NCI-H1105 (cell line): Measurements from ENCODE around the gene TRMT1L.
A peak's percentile ranks its signal among the peaks of the same experiment; 100 is the strongest.

Experiments used
- DNase-seq: peaks from one replicate; lab custom pipeline; 2025; lab: John Stamatoyannopoulos, UW

TRMT1L gene

DNA sequence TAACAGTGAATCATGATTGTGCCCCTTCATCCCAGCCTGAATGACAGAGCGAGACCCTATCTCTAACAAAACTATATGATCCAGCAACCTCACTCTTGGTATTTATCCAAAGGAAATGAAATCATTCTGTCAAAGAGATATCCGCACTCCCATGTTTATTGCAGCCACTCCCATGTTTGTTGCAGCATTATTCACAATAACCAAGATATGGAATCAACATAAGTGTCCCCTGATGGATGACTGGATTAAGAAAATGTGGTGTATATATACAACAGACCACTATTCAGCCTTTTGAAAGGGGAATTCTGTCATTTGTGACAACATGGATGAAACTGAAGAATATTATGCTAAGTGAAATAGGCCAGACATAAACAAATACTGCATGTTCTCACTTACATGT is 44.4 kb downstream of the TRMT1L start:
- DNase-seq = no peak

DNA sequence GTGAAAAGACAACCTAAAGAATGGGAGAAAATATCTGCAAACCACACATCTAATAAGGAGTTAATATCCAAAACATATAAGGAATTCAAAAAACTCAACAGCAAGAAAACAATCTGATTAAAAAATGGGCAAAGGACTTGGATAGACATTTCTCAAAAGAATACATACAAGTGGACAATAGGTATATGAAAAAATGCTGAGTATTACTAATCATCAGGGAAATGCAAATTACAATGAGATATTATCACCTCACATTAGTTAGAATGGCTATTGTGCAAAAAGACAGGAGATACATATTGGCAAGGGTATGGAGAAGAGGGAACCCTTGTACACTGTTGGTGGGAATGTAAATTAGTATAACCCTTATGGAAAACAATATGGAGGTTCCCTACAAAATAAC is 44.9 kb downstream of the TRMT1L start:
- DNase-seq = no peak

DNA sequence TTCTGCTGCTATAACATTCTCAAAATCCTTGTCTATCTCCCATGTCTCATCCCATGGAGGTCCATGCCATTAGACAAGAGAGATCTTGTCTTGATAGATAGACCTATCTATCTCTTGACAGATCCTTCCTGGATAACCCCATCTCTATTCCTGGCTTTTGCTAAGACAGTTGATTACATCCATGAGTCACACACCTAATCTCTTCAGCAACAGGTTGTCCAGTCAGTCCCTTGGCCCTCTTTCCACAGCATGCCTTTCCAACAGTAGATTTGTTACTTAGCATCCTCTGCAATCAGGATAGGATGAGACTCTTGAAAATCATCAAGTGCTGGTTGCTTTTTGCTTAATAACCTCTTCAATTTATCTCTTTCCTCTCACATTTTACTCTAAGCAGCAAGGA is 46.6 kb downstream of the TRMT1L start:
- DNase-seq = no peak

DNA sequence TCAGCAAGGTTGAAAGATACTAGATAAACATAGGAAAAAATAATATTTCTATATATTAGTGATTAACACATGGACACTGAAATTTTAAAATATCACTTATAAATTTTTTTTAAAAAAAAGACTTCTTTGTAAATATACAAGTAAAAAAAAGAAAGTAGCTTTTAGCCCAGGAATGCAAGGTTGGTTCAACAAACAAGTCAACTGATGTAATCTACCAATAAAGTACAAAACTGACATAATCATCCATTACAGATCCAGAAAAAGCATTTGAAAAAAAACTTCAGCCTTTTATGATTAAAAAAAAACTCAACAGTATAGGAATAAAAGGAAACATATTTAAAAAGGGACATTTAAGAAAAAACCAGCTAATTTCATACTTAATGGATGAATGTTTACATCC is 48.4 kb downstream of the TRMT1L start:
- DNase-seq = no peak

DNA sequence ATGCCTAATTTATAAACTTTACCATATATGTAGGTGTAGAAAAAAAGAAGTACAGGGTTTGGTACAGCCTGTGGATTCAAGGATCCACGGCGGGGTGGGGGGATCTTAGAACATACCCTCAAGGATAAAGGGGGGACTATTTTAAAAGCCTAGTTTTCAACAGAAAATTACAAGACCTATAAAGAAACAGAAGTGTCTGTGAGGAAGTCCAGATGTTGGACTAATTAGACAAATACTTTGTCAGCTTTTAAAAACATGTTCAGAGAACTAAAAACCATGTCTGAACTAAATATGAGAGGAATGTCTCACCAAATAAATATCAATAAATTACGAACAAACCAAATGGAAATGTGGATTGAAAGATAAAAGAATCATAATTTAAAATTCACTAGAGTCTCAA is 51.6 kb downstream of the TRMT1L start:
- DNase-seq = no peak

DNA sequence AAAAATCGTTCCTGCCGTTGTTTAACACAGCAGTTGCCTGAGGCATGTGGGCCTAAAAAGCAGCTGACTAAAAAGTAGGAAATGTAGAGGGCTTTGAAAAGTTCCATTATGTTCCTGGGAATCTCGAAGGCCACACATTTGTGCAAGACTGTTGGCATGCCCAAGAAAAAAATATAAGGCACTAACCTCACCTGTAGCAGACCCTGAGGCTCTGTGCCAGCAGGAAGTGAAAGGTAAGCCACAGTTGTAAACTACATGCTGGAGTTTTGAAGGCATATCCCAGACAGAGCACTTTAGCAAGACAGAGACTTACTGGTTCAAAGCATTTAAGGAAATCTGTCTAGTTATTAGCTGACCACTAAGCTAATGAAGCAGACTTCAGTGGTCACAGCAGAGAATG is 52.7 kb downstream of the TRMT1L start:
- DNase-seq = no peak

DNA sequence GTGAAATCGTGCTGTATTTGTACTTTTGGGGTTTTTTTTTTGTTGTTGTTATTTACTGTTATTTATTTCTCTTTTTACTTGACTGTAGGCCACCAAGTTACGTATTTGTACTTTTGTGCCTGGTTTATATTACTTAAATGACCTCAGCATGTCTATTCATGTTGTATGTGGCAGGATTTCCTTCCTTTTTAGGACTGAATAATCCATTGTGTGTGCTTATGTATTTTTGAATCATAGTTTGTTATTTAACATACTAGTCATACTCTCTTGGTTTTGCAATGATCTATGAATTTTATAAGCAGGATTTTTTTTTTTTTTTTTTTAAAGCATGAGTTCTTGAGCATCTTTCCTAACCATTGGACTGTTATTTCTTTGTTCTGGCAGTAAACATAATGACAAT is 60.2 kb downstream of the TRMT1L start:
- no peak for DNase-seq

DNA sequence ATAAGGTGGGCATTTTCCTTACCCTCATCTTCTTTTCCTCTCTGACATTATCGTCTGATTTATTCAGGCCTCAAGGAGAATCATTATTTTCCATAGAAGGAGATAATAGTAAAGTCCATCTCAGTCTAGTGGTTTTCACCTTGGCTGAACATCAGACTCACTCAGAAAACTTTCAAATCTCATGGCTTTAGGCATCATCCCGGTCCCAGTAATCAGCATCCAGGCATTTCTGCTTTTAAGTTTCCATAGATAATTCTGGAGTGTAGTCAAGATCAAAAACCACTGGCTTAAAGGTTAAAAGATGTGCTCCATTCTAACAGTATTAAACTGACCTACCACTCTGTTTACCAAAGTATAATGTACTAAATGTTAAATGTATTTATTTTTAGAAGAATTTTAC is 62.0 kb downstream of the TRMT1L start:
- no peak for DNase-seq

DNA sequence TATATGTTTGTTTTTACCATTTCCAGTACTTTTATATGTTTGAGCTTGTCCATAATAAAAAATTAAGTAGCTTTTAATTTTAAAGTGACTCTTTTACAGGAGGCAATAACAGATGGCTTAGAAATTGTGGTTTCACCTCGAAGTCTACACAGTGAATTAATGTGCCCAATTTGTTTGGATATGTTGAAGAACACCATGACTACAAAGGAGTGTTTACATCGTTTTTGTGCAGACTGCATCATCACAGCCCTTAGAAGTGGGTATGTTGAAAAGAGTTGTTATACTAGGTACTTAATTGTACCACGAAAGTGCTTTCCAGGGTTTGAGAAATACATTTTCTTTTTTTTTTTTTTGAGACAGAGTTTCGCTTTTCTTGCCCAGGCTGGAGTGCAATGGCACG is 65.3 kb downstream of the TRMT1L start:
- peak; percentile 34 for DNase-seq

DNA sequence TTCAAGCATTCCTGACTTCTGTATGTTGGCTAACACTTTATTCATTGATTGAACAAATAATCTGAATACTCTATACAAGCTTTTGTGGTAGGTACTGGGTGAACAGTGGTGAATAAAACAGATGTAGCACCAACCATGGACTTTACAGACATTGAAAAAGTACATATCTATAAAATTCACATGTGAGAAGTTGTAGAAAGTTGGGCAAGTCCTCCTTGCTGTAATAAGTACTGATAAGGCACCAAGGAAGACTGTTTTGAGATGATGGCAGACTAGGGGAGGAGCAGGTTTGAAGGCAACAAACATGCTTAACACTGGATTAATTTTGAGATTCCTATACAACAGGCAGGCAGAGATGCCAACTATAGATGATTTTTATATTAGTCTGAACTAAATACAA is 69.0 kb downstream of the TRMT1L start:
- DNase-seq = no peak

DNA sequence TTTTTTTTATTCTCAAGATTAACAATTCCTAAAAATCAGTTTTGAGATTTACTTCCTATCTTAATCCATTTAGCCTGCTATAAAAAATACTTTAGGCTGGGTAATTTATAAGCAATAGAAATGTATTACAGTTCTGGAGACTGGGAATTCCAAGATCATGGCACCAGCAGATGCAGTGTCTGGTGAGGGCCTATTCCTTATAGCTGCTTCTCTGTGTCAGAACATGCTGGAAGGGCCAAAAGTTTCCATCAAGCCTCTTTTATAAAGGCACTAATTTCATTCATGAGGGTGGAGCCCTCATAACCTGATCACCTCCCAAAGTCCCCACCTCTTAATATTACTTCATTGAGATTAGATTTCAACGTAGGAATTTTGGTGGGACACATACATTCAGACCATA is 69.7 kb downstream of the TRMT1L start:
- DNase-seq = no peak

DNA sequence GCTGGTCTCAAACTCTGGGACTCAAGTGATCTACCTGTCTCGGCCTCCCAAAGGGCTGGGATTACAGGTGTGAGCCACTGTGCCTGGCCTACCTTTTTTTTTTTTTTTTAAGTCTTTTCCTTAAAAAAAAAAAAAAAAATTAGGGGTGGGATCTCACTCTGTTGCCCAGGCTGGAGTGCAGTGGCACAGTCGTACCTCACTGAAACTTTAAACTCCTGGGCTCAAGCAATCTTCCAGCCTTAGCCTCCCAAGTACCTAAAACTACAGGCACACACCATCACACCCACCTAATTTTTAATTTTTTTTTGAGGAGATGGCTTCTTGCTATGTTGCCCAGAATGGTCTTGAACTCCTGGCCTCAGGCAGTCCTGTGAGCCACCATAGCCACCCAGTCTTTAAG is 72.9 kb downstream of the TRMT1L start:
- DNase-seq = no peak

DNA sequence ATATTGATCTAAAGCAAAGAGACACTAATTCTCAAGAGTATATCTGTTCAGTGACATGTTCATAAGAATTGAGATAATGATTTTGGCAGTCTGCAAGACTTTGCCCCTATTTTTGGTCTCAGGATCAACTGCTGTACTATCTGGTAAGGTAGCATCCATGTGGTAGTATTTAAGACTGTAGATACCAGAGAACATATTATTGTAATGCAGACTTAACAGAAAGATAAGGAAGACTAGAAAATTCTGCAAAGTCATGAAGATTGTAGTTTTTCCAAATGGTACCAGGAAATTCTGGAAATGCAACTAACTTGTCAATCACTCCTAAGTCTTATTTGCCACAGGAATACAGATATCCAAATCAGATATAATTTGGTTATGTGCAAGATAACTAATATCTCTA is 76.3 kb downstream of the TRMT1L start:
- no peak for DNase-seq

DNA sequence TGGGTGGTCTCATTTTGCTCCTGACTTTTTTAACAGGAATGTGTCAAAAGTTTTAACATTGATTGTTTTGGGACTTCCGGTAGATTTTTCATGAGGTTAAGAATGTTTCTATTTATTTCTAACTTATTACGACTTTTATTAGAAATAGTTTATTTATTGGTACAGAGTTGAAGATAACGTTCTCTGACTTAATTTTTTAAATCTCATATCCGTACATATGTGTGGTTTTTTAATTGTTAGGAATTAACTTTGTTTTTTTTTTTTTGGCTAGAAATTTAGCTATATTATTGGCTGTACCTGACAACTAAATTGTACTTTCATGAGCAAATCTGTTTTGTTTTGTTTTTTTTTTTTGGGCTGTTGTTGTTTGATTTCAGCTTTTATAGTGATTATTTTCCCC is 79.4 kb downstream of the TRMT1L start:
- no peak for DNase-seq

DNA sequence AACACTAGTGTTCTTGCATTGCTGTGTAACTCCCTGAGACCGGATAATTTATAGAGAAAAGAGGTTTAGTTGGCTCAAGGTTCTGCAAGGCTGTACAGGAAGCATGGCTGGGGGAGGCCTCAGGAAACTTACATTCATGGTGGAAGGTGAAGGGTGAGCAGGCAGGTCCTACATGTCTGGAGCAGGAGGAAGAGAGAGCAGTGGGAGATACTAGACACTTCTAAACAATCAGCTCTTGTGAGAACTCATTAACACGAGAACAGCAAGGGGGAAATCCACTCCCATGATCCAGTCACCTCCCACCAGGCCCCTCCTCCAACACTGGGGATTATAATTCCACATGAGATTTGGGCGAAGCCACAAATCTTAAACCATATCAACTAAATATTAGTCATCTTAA is 81.3 kb downstream of the TRMT1L start:
- DNase-seq = no peak

DNA sequence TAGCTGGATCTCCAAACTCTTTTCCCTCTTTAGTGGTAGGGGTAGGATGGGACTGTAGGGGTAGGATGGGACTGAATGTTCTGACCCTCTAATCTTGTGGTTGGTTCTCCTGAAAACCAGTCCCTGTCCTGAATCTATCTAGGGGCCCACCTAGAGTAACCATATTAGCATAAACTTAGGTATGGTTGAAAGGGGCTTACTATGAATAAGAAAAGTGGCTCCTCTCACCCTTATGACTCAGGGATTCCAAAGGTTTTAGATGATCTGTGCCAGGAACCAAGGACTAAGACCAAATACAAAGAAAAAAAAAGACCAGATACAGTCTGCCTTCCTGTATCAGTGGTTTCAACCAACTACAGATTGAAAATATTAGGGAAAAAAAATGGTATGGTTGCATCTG is 82.4 kb downstream of the TRMT1L start:
- no peak for DNase-seq

DNA sequence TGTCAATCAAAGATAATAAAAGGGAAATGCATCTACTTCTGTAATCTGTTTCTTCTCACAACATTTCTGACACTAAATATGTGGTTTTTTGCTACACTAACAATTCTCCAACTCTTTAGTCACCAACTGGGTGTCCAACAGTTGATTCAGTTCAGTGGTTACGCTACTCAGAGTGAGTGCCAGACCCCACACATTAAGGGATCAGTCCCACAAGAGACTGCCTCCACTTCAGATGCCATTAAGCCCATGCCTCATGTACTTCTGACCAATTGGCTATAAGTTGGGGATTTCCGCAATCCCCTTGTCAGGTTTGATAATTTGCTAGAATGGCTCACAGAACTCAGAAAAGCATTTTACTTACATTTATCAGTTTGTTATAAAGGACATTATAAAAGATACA is 83.0 kb downstream of the TRMT1L start:
- DNase-seq = no peak

DNA sequence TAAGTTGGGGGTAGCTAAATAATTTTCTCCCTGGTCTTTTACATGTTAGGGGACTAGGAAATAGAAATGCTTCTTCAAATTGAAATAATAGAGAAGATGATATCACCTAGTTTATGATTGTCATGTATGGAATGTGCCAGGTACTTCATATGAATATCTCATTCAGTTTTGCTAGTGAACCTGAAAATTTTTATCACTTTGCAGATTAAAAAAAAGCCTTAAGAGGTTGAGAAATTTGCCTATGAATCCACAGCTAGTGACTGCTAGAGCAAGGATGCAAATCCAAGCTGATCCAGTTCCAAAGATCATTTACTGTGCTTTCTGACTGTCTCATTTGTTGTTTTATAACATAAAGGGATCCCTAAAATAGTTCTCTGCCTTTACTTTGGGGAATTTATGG is 86.7 kb downstream of the TRMT1L start:
- DNase-seq = no peak

DNA sequence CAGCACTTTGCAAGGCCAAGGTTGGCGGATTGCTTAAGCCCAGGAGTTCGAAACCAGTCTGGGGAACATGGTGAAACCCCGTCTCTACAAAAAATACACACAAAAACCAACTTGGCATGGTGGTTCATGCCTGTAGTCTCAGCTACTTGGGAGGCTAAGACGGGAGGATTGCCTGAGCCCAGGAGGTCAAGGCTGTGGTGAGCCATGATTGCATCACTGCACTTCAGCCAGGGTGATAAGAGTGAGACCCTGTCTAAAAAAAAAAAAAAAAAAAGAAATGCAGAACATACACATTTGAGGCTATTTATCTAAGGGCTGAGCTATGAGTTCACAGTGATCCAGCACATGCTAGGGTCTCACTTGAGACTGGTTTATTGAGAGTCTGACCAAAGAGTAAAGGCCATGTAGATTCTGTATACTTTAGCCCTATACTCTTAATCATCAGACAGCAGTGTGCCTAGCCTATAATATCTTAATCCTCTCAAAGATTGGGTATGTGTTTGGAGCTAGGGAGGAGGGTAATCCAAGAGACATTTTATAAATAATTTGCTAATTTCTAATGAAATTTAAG is 87.5 kb downstream of the TRMT1L start:
- DNase-seq = no peak

DNA sequence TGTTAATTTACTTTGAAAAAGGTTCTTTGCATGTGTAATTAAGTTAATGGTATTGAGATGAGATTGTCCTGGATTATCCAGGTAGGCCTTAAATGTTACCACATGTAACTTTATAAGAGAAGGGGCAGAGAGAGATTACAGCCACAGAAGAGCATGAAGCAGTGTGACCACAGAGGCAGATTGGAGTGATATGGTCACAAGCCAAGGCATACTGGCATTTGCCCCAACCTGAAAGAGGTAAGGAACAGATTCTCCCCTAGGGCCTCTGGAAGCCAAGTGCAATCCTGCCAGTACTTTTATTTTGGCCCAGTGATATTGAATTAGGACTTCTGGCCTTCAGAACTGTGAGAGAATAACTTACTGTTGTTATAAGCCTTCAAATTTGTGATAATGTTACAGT is 88.4 kb downstream of the TRMT1L start:
- DNase-seq = no peak
